GF-D8 (cell line): Measurements from ENCODE around the gene SESN3.
"Not testable (repeated sequence)": the region's sequence is repeated elsewhere in the genome, so short reads cannot be mapped to it uniquely, and the experiment has no call there.

Experiments
- DNase-seq: peaks from one replicate; lab custom pipeline; 2025; lab: John Stamatoyannopoulos, UW

Gene SESN3

GRCh38 chr11:95218149-95218548, 12.9 kb downstream of the SESN3 start:
- DNase-seq, result no peak

- no peak for DNase-seq
These were observed 18.4 kb downstream of the SESN3 start for GRCh38 chr11:95212609-95213008.

- not testable (repeated sequence) for DNase-seq
These were observed 21.5 kb downstream of the SESN3 start for GRCh38 chr11:95209535-95209934.

- no peak for DNase-seq
These were observed 30.1 kb downstream of the SESN3 start for GRCh38 chr11:95200781-95201457.

GRCh38 chr11:95195831-95196230, 35.2 kb downstream of the SESN3 start:
- DNase-seq, result no peak

GRCh38 chr11:95193541-95193940, 37.5 kb downstream of the SESN3 start:
- DNase-seq, result no peak

- no peak for DNase-seq
These were observed 38.3 kb downstream of the SESN3 start for GRCh38 chr11:95192717-95193116.

- DNase-seq, result no peak
These were observed 43.3 kb downstream of the SESN3 start for GRCh38 chr11:95187723-95188122.

GRCh38 chr11:95182397-95182796, 48.6 kb downstream of the SESN3 start:
- DNase-seq, result no peak

GRCh38 chr11:95175818-95176380, 55.1 kb downstream of the SESN3 start:
- no peak for DNase-seq

- DNase-seq, result no peak
These were observed 60.7 kb downstream of the SESN3 start for GRCh38 chr11:95170294-95170693.

GRCh38 chr11:95166781-95167180, 64.2 kb downstream of the SESN3 start:
- DNase-seq, result no peak

GRCh38 chr11:95165638-95166037, 65.4 kb downstream of the SESN3 start:
- DNase-seq, result no peak

- DNase-seq, result no peak
These were observed 67.9 kb downstream of the SESN3 start for GRCh38 chr11:95163106-95163505.

GRCh38 chr11:95161248-95161647, 69.8 kb downstream of the SESN3 start:
- no peak for DNase-seq

- DNase-seq, result no peak
These were observed 73.2 kb downstream of the SESN3 start for GRCh38 chr11:95157824-95158223.

GRCh38 chr11:95156916-95157541, 74.0 kb downstream of the SESN3 start:
- no peak for DNase-seq

- DNase-seq, result no peak
These were observed 74.8 kb downstream of the SESN3 start for GRCh38 chr11:95156133-95156721.

GRCh38 chr11:95155385-95155784, 75.6 kb downstream of the SESN3 start:
- no peak for DNase-seq

- DNase-seq, result no peak
These were observed 76.5 kb downstream of the SESN3 start for GRCh38 chr11:95154514-95154913.

- no peak for DNase-seq
These were observed 77.2 kb downstream of the SESN3 start for GRCh38 chr11:95153857-95154246.

- DNase-seq, result no peak
These were observed 77.8 kb downstream of the SESN3 start for GRCh38 chr11:95152876-95153856.
